Activated T-cell treated with anti-CD3 and anti-CD28 coated beads for 48 hours (primary cell): ENCODE data around the gene DNAI2.

Source experiments
- DNase-seq: peaks from one replicate; pipeline ENCODE4 v3.0.0-alpha.2; 2020; ENCODE audit warnings: low read depth

Gene DNAI2

DNA sequence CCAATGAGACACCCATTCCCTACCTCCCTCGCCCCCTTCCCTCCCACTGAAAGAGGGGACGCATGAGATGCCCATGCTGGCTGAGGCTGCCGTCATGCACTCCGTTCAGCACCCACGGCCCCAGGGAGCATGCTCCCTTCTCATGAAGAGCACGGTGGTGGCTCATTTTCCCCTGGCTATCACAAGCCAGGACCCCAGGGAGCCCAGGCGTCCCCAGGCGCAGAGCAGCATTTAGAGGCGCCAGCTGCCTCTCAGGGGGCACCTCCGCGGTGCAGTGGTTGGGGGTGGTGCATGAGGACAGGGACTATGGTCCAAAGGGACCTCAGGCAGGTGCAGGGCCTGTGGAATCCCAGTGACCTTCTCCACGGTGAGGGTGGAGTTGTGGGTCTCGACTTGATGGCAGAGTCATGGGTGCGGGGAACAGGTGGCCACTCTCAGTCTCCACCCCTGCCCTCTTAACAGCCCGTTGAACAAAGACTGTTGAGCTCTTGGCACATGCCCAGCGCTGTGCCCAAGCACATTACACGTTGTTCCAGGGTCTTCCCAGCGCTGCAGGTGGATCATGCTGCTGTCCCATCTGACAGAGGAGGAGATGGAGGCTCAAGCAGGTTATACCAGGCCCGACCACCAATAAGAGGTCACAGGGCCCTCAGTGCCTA is 65.6 kb downstream of the DNAI2 start:
- no peak for DNase-seq

DNA sequence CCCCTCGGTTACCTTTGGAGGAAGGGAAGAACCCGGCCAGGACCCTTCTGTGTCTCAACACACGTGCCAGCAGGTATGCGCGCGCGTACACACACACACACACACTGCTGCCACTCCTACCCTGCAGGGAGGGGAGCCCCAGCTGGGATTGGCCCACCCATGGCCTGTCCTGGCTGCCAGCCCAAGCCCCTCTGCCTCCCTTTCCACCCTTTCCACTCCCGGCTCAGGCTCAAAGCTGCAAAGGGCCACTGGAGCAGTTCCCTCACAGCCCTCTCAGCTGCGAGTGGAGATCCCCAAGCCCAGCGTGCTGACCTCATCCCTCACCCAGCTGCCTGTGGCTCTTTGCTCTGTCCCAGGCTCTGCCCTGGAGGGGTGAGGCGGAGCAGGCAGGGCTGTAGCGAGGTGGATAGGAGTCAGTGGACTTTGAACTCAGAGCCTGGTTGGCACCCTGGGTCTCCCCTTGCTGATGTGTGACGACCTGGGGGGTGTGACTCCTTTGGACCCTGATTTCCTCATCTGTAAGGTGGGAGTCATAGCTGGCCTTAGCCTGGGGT is 66.5 kb downstream of the DNAI2 start:
- no peak for DNase-seq

DNA sequence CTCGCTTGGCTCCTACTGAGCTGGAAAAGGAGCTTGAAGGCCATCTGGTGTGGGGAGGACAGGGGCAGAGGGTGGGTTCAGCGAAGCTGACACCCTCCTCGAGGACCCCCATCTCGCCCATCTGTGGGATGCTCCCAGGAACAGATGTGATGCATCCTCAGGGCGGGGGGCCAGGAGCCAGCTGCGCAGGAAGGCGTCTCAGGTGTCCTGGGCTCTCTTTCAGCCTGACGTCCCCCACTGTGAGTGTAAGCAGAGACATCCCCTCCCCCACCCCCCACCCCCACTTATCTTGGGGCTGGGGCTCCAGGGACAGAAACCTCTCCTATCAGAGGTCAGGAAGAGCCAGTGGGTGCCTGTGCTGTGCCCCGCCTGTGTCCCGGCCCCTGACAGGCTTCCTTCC is 68.2 kb downstream of the DNAI2 start:
- DNase-seq, result no peak

DNA sequence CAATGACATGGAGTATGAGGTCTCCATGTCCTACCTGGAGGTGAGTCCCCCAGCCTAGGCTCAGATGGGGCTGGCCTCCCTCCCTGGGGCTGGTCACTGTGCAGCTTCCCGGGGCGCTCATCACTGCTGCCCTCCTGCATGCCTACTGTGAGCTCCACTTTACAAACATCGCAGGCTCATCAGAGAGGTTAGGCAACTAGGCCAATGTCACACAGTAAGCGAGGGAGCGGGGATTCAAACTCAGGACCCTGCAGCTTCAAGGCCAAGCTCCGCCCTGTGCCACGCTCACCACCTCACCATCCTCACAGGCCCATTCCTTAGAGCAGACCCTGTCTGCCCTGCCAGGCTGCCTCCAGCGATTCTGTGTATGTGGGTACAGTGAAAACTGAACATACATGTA is 69.1 kb downstream of the DNAI2 start:
- no peak for DNase-seq

DNA sequence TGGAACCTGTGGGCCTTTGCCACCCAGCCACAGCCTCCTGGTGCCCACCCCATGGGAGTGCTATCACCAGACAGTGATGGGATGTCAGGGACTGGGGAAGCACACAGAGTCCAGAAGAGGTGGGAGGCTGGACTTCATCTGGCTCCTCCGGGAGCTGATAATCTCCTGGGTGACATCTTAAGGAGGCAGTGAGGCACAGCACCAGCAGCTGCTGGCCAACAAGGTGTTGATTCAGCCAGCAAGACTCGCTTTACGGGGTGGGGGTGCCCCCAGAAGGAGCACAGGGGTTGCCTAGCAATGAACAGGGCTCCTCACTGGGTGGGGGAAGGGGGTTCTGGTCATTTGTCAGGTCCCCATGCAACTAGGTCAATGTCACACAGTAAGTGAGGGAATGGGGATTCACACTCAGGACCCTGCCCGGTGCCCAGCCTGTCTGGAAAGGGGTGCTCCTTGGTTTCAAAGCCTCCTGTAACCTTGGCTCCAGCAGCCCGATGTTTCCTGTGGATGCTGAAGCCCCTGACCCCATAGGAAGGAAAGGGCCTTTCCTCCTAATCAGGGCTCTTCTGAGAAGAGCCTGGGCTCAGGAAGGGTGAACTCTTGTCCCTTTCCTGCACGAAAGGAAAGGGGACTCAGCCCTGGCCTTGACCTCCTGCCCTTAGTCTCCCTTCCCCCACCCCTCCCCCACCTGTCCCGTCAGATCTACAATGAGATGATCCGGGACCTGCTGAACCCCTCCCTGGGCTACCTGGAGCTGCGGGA is 69.7 kb downstream of the DNAI2 start:
- no peak for DNase-seq

DNA sequence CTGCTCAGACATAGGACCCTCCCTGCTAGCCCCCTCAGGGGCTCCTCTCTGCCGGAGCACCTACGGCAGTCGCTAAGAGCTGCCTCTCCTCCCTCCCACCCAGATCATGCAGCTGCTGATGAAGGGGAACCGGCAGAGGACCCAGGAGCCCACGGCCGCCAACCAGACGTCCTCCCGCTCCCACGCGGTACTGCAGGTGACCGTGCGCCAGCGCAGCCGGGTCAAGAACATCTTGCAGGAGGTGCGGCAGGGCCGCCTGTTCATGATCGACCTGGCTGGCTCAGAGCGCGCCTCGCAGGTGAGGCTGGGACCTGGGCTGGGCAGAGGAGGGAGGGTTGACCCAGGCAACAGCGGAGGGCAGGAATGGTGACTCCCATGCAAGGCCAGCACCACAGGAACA is 70.6 kb downstream of the DNAI2 start:
- no peak for DNase-seq

DNA sequence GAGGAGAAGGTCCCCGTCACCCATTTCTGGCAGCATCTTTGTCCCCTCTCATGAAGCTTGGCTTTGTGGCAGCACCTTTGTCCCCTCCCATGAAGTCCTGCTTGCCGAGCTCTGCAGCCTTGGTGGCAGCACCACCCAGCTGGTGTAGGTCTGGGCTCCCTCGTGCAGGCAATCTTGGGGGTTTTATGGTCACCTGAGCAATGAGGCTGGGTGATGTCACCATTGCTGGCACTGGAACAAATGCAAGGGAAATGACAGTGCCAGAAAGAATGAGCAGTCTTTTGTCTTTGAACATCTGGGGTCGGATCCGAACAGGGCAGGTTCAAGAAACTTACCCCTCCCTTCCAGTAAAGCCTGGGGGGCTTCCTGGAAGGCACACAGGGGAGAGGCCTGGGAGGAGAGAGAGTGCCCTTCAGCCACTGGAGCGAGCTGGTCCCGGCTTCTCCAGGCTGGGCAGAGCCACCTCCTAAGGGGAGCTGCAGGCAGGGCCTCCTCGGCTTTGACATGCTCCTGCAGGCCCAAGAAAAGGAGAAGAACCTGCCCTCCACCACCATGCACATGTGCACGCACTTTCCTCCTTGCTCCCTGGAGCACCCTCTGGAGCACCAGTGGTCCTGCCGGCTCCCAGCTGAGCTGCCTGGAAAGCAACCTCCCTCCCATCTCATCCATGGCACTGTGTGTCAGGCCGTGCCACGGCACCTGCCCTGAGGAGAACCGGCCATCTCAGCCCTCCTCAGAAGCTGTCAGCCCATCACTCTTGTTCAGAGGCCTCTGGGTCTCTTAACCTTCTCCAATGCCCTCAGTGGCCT is 71.6 kb downstream of the DNAI2 start:
- no peak for DNase-seq

DNA sequence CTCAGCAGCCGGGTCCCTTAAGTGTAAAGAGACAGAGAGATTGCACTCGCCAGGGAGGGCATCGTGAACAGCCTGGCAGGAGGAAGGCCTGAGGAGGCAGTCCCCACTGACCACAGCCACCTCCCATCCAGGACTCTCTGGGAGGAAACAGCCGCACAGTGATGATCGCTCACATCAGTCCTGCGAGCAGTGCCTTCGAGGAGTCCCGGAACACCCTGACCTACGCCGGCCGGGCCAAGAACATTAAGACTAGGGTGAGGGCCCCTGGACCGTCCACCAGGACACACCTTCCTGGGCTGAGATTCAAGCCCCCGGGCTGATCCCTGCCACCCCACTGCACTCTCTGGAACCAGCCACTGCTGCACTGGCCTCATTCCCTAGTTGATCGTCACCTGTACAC is 73.6 kb downstream of the DNAI2 start:
- DNase-seq, result no peak

DNA sequence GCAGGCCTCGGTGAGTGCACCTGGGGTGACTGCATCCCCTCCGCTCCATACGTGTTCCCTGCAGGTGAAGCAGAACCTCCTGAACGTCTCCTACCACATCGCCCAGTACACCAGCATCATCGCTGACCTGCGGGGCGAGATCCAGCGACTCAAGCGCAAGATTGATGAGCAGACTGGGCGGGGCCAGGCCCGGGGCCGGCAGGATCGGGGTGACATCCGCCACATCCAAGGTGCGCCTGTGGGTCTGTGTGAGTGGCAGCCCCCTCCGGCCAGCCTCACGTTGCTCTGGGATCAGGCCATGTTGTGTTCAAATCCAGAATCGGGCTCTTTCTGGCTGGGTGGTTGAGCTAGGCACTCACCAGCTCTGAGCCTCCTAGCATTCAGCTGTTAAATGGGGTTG is 75.1 kb downstream of the DNAI2 start:
- no peak for DNase-seq

DNA sequence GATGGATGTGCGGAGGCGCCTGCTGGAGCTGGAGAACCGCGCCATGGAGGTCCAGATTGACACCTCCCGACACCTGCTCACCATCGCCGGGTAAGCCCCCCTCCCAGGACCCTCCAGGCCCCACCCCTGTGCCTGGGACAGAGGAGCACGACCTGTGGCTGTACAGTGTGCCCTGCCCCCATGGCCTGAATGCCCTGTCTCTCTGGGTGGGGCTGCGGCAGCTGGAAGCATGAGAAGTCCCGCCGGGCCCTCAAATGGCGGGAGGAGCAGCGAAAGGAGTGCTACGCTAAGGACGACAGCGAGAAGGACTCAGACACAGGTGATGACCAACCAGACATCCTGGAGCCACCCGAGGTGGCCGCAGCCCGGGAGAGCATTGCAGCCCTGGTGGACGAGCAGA is 76.5 kb downstream of the DNAI2 start:
- no peak for DNase-seq

DNA sequence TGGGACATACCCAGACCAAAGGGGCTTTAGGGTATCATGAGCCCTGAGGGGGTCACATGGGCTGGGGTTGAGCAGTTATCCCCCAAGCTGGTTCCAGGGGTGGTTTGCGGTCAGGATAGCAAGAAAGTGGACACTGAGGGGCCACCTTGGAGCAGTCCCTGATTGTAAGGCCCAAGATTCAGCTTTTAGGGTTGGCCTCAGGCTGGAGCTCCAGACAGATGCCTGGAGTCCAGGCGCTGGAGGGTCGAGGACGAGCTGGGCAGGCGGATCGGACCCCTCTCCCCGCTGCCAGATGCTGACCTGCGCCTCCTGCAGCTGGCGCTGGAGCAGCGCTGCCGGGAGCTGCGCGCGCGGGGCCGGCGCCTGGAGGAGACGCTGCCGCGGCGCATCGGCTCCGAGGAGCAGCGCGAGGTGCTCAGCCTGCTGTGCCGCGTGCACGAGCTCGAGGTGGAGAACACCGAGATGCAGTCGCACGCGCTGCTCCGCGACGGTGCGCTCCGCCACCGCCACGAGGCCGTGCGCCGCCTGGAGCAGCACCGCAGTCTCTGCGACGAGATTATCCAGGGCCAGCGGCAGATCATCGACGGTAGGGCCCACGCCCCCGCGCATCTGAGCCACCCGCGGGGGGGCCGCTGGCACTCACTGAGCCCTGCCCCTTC is 77.6 kb downstream of the DNAI2 start:
- DNase-seq, result peak; percentile 21

DNA sequence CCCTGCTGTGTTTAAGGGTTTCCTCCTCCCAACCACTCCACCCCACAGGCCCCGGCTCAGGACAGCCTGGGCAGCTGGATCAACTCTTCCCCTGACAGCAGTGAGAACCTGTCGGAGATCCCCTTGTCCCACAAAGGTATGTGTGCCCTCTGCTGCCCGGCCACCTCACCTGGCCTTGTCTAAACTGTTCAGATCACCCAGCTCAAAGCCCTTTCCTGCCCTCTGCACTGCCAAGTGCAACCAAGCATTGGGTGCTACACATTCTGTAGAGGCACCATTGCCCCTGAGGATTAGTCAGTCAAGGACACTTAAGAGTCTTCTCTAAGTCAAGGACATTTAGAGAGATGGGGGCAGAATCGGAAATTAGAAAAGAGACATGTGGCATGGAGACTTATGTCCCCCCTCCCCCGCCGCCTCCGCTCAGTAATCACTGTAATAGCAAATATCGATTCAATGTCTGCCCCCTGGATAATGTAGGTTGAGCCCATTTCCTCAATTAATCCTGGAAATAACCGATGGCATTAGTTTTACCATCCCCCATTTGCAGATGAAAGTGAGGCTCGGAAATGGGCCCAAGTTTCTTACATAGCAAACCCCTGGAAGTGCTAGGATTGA is 79.5 kb downstream of the DNAI2 start:
- DNase-seq, result no peak

DNA sequence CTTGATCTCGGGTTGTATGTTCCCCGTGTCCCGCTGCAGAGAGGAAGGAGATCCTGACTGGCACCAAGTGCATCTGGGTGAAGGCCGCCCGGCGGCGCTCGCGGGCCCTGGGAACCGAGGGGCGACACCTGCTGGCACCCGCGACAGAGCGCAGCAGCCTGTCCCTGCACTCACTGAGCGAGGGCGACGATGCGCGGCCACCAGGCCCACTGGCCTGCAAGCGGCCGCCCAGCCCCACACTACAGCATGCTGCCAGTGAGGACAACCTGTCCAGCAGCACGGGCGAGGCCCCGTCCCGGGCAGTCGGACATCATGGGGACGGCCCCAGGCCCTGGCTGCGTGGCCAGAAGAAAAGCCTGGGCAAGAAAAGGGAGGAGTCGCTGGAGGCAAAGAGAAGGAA is 80.1 kb downstream of the DNAI2 start:
- DNase-seq, result peak; percentile 78

DNA sequence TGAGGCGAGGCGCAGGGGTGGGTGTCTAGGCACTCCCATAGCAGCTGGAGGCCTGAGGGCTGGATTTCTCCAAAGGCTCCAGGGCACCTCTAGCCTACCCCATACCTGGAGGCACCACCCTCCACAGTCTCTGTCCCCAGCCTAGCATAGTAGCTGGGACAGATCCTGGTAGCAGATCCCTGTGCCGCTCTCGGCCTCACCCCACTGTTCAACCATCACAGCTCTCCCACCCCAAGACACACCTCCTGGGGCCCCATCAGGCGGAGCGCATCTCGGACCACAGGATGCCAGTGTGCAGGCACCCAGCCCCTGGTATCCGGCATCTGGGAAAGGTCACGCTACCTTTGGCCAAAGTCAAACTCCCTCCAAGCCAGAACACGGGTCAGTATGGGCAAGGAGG is 80.5 kb downstream of the DNAI2 start:
- no peak for DNase-seq

DNA sequence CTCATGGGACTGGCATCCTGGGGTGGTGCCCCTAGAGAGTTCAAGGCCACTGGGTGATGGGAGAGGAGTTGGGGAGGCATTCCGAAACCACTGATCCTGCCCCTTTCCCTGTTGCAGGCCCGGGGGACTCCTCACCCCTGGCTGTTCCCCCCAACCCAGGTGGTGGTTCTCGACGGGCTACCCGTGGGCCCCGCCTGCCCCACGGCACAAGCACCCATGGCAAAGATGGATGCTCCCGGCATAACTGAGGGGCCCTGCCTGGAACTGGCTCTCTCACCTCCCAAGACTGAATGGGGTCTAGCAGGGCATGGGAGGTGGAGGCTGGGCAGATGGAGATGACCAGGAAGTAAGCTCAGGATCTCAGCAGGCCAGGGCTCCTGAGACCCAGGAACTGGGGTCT is 81.0 kb downstream of the DNAI2 start:
- DNase-seq, result no peak

DNA sequence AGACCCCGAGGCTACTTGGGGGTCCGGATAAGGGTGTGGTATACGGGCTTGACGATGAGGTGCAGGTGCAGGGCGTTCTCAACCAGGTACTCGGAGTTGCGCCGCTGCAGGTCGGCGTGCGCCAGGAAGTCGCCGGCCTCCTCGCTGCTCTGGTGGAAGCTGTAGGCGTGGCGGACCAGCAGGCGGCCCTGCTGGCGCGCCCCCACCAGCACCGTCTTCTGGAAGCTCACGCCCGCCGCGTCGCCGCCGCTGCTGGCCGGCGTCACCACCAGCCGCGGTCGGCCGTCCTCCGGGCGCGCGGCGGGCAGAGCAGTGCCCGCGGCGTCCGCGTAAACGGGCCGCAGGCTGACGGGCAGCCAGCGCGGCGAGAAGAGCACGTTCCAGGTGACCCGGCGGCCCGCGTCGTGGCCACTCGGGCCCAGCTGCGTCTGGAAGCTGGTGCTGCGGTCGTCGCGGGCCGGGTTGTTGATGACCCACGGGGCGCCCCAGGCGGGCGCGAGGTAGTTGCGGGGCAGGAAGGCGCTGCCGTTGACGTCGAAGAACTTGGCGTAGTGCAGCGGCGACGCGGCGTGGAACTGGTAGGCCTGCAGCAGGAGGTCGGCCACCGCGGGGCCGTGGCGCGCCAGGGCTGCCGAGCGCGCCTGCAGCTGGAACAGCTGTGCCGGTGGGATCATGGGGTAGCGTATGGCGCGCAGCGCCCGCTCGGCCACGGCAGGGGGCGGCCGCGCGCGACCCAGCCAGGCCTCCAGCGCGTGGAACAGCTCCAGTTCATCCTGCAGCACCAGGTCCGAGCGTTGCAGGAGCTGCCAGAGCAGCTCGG is 82.8 kb downstream of the DNAI2 start:
- DNase-seq, result no peak

DNA sequence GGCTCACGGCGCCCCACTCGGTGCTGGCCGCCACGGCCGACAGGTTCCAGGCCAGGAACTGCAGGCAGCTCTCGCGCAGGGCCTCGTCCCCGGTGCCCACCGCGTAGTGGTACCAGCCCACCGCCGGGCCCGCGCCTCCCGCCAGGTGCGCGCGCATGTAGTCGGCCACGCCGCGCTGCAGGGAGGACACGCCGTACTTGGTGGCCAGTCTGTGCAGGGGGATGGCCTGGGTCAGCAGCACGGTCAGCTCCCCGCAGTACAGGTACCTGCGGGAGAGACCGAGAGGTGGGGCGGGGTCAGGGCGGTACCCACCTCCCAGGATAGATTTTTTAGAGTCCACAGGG is 83.4 kb downstream of the DNAI2 start:
- no peak for DNase-seq

DNA sequence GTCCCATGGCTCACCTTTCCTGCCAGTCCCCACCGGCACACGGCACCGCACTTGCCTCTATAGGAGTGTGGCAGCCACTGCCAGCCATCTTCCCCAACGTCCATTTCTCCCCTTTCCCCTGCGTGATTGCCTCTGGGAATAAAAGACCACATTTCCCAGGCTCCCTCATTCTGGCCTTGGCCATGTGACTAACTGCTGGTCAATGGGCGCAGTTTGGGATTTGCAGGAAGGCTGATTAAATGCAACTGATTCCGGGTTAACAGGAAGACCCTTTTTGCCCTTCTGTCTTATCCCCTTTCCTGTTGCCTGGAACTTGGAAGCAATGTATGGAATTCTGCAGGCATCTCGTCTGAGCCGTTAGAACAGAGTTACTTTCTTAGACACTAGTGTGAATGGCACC is 84.7 kb downstream of the DNAI2 start:
- no peak for DNase-seq

DNA sequence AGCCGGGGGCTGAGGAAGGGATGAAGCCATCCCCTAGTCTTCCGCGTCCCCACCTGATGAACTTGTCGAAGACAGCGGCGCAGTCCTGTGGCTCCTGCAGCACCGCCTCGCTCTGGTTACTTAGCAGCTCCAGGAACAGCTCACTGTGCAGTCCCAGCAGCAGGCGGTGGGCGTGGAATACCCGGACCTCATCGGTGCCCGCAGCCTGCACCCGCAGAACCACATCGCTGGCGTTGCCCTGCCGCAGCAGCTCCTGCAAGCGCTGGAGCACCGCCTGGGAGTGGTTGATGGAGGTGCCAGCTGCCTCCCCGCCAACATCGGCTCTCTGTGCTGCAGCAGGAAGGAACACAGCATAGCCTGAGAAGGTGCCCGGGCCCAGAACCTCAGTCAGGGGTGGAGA is 85.9 kb downstream of the DNAI2 start:
- DNase-seq, result no peak

DNA sequence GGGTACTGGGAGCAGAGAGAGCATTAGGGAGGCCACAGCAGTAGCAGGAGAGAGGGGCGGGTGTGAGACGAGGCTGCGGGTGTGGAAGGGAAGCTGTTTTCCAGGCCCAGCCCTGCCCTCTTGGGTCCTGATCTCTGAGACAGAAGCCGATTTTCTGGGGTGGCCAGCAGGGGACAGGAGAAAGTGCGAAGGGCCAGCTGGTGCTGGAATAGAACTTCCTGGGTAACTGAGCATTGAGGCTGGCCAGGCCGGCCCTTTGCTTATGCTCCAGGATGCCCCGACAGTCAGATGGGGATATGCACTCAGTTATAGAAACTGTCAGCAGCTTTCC is 86.8 kb downstream of the DNAI2 start:
- DNase-seq, result no peak
